ENCODE data around the gene CCDC112.
A peak's percentile ranks its signal among the peaks of the same experiment; 100 is the strongest.

DNA sequence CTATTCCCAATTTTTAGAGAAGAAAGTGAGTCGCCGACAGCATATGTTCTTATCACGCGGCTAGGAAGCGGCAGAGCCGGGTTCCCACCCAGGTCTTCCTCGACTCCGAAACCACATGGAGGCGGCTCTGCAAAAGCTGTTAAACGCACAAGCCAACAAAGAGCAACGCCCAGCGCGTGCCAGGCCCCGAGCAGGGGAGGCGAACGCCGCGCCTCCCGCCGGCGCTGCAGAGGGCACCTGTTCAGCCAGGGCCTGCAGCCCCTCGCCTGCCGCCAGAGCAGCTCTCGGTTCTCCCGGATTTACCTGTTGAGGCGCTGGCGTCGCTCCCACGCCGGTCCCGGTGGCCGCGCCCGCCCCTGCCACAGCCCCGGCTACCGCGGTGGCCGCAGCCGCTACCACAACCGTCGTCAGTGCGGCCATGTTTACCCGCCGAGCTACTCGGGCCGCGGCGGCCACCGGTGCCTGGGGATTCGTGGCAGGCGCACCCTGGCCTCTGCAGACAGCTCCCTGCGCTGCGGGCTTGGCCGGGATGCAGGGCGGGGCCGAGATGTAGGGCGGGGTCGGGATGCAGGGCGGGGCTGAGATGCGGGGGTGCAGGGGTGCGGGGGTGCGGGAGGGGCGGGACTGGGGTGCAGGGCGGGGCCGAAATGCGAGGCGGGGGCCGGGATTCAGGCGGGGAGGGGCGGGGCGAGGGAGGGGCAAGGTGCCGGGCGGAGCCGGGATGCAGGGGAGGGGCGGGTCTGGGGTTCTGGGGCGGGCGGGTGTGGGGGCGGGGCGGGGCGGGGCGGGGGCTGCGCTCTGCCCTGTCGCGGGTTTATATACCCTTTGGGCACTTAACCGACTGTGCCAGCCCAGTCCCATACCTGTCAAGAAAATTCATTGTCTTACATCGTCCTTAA lies at the start of gene CCDC112:
- TF ChIP-seq ZC3H11A (IDR thresholded peaks at IDR 0.05) (no peak), POLR2AphosphoS2 (conservative IDR thresholded peaks at IDR 0.05; ENCODE audit: low read length) (no peak), NPAS2 (CRISPR knock-in tag; IDR thresholded peaks at IDR 0.05; ENCODE audit: borderline replicate concordance) (no peak), ZFP36 (IDR thresholded peaks at IDR 0.05; ENCODE audit: borderline replicate concordance, partially characterized antibody) (no peak), POLR2A (IDR thresholded peaks at IDR 0.05; ENCODE audit: low read length) (peak; percentile 85), KDM1A (IDR thresholded peaks at IDR 0.05; ENCODE audit: low read depth) (no peak)
- TF ChIP-seq, protein P1, sequence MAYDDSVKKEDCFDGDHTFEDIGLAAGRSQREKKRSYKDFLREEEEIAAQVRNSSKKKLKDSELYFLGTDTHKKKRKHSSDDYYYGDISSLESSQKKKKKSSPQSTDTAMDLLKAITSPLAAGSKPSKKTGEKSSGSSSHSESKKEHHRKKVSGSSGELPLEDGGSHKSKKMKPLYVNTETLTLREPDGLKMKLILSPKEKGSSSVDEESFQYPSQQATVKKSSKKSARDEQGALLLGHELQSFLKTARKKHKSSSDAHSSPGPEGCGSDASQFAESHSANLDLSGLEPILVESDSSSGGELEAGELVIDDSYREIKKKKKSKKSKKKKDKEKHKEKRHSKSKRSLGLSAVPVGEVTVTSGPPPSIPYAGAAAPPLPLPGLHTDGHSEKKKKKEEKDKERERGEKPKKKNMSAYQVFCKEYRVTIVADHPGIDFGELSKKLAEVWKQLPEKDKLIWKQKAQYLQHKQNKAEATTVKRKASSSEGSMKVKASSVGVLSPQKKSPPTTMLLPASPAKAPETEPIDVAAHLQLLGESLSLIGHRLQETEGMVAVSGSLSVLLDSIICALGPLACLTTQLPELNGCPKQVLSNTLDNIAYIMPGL (CRISPR knock-in tag; IDR thresholded peaks at IDR 0.05; ENCODE audit: borderline replicate concordance), result no peak
- TF ChIP-seq, protein P2, sequence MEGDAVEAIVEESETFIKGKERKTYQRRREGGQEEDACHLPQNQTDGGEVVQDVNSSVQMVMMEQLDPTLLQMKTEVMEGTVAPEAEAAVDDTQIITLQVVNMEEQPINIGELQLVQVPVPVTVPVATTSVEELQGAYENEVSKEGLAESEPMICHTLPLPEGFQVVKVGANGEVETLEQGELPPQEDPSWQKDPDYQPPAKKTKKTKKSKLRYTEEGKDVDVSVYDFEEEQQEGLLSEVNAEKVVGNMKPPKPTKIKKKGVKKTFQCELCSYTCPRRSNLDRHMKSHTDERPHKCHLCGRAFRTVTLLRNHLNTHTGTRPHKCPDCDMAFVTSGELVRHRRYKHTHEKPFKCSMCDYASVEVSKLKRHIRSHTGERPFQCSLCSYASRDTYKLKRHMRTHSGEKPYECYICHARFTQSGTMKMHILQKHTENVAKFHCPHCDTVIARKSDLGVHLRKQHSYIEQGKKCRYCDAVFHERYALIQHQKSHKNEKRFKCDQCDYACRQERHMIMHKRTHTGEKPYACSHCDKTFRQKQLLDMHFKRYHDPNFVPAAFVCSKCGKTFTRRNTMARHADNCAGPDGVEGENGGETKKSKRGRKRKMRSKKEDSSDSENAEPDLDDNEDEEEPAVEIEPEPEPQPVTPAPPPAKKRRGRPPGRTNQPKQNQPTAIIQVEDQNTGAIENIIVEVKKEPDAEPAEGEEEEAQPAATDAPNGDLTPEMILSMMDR (IDR thresholded peaks at IDR 0.05), result no peak
- TF ChIP-seq, protein P3, sequence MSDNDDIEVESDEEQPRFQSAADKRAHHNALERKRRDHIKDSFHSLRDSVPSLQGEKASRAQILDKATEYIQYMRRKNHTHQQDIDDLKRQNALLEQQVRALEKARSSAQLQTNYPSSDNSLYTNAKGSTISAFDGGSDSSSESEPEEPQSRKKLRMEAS (IDR thresholded peaks at IDR 0.05), result peak; percentile 88

Measured in A549 (cell line).